WTC11 (cell line): ENCODE measurements around the gene TRAPPC11.

Experiments
- CREB1 ChIP-seq: sonication (generic); formaldehyde crosslinking; IDR thresholded peaks from 2 replicates; pipeline ENCODE4 v1.8.0; 2023; ENCODE audit warnings: mild to moderate bottlenecking, missing genetic modification reagents
- FOXK1 ChIP-seq: sonication (generic); formaldehyde crosslinking; IDR thresholded peaks from 2 replicates; pipeline ENCODE4 v1.8.0; 2022; ENCODE audit warnings: mild to moderate bottlenecking, moderate library complexity, missing genetic modification reagents
- NR1H2 ChIP-seq: sonication (generic); formaldehyde crosslinking; IDR thresholded peaks from 2 replicates; pipeline ENCODE4 v1.9.0; 2021; ENCODE audit warnings: mild to moderate bottlenecking, moderate library complexity, missing genetic modification reagents
- NR2C2 ChIP-seq: sonication (generic); formaldehyde crosslinking; IDR thresholded peaks from 2 replicates; pipeline ENCODE4 v1.8.0; 2022; ENCODE audit warnings: mild to moderate bottlenecking, missing genetic modification reagents
- SP1 ChIP-seq: sonication (generic); formaldehyde crosslinking; conservative IDR thresholded peaks from 2 replicates; pipeline ENCODE4 v1.8.1; 2022; ENCODE audit warnings: missing genetic modification reagents
- TF ChIP-seq, protein P1 (sequence below): fragments of 250-450 bp; sonication (Bioruptor Pico); IDR thresholded peaks from 2 replicates; pipeline ENCODE4 v1.9.0; 2021; ENCODE audit warnings: mild to moderate bottlenecking
- TF ChIP-seq, protein P2 (sequence below): sonication (generic); formaldehyde crosslinking; IDR thresholded peaks from 2 replicates; pipeline ENCODE4 v1.8.0; 2022; ENCODE audit warnings: mild to moderate bottlenecking, missing genetic modification reagents
- TF ChIP-seq, protein P3 (sequence below): fragments of 200-600 bp; IDR thresholded peaks from 2 replicates; pipeline ENCODE4 v1.8.0; 2022; ENCODE audit warnings: antibody characterized with exemption
- TF ChIP-seq, protein P4 (sequence below): fragments of 250-450 bp; sonication (Bioruptor Pico); conservative IDR thresholded peaks from 2 replicates; pipeline ENCODE4 v1.9.0; 2021; ENCODE audit warnings: mild to moderate bottlenecking
- TF ChIP-seq, protein P5 (sequence below): sonication (generic); formaldehyde crosslinking; IDR thresholded peaks from 2 replicates; pipeline ENCODE4 v1.8.1; 2022; ENCODE audit warnings: mild to moderate bottlenecking, missing genetic modification reagents, moderate library complexity, borderline replicate concordance

DNA sequence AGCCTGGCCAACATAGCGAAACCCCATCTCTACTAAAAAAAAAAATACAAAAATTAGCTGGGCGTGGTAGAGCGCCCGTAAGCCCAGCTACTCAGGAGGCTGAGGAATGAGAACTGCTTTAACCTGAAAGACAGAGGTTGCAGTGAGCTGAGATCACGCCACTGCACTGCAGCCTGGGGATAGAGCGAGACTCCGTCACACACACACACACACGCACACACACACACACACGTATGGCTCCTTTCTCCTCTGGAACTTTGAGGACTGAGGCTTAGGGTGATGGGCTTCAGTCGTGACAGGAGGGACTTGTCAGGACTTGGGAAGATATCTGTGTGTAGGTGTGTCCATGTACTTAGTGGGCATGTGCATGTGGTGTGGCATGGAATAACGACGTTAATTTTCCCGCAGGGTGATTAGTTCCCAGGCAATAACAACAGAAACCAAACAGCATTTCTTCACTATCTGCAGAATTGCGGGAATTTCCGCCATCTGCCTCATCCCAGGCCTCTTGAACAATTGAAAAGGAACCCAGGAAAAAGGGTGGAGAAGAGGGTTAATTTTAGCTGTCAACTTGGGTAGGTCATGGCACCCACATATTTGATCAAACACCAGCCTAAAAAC, 47.8 kb upstream of the TRAPPC11 start:
- TF ChIP-seq, protein P1, sequence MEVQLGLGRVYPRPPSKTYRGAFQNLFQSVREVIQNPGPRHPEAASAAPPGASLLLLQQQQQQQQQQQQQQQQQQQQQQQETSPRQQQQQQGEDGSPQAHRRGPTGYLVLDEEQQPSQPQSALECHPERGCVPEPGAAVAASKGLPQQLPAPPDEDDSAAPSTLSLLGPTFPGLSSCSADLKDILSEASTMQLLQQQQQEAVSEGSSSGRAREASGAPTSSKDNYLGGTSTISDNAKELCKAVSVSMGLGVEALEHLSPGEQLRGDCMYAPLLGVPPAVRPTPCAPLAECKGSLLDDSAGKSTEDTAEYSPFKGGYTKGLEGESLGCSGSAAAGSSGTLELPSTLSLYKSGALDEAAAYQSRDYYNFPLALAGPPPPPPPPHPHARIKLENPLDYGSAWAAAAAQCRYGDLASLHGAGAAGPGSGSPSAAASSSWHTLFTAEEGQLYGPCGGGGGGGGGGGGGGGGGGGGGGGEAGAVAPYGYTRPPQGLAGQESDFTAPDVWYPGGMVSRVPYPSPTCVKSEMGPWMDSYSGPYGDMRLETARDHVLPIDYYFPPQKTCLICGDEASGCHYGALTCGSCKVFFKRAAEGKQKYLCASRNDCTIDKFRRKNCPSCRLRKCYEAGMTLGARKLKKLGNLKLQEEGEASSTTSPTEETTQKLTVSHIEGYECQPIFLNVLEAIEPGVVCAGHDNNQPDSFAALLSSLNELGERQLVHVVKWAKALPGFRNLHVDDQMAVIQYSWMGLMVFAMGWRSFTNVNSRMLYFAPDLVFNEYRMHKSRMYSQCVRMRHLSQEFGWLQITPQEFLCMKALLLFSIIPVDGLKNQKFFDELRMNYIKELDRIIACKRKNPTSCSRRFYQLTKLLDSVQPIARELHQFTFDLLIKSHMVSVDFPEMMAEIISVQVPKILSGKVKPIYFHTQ (CRISPR knock-in tag): no peak
- TF ChIP-seq, protein P2, sequence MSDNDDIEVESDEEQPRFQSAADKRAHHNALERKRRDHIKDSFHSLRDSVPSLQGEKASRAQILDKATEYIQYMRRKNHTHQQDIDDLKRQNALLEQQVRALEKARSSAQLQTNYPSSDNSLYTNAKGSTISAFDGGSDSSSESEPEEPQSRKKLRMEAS (CRISPR knock-in tag): no peak
- TF ChIP-seq SP1 (CRISPR knock-in tag): no peak
- TF ChIP-seq, protein P3, sequence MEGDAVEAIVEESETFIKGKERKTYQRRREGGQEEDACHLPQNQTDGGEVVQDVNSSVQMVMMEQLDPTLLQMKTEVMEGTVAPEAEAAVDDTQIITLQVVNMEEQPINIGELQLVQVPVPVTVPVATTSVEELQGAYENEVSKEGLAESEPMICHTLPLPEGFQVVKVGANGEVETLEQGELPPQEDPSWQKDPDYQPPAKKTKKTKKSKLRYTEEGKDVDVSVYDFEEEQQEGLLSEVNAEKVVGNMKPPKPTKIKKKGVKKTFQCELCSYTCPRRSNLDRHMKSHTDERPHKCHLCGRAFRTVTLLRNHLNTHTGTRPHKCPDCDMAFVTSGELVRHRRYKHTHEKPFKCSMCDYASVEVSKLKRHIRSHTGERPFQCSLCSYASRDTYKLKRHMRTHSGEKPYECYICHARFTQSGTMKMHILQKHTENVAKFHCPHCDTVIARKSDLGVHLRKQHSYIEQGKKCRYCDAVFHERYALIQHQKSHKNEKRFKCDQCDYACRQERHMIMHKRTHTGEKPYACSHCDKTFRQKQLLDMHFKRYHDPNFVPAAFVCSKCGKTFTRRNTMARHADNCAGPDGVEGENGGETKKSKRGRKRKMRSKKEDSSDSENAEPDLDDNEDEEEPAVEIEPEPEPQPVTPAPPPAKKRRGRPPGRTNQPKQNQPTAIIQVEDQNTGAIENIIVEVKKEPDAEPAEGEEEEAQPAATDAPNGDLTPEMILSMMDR: no peak
- TF ChIP-seq, protein P4, sequence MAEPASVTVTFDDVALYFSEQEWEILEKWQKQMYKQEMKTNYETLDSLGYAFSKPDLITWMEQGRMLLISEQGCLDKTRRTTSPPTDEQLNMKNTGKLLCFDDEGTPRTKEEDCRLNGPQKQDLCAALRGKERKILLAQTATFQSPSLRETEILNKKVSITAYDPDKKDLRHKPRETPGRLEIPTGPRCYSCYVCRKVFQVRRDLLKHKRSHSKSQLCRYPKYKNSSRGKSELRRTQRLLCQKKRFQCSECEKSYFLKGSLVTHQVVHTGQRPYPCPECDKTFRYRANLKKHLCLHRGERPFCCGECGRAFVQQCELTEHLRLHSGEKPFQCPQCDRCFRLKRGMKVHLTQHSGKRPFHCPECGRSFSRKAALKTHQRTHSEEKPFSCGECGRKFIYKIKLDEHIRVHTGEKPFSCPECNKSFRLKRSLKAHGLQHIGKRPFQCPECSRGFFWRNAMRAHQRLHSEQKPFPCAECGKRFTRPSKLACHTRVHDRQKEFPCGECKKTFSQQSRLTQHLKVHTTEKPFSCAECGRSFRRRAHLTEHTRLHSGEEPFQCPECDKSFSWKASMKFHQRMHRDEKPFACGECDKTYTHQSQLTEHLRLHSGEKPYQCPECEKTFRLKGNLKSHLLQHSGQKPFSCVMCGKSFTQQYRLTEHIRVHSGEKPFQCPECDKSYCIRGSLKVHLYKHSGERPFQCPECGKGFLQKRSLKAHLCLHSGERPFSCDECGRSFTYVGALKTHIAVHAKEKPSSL: no peak
- no peak for TF ChIP-seq CREB1 (CRISPR knock-in tag)
- no peak for TF ChIP-seq FOXK1 (CRISPR knock-in tag)
- TF ChIP-seq, protein P5, sequence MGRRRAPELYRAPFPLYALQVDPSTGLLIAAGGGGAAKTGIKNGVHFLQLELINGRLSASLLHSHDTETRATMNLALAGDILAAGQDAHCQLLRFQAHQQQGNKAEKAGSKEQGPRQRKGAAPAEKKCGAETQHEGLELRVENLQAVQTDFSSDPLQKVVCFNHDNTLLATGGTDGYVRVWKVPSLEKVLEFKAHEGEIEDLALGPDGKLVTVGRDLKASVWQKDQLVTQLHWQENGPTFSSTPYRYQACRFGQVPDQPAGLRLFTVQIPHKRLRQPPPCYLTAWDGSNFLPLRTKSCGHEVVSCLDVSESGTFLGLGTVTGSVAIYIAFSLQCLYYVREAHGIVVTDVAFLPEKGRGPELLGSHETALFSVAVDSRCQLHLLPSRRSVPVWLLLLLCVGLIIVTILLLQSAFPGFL (CRISPR knock-in tag): no peak
- no peak for TF ChIP-seq NR2C2 (CRISPR knock-in tag)
- TF ChIP-seq NR1H2: no peak
